ENCODE results near the gene KCND3. TPM values are rescaled to one million over a fixed set of nuclear protein-coding genes. Genes with fewer than 3 reads are reported as not detected.

The KCND3 gene
- total RNA-seq, 1 donor from 2014 or later = not detected

DNA sequence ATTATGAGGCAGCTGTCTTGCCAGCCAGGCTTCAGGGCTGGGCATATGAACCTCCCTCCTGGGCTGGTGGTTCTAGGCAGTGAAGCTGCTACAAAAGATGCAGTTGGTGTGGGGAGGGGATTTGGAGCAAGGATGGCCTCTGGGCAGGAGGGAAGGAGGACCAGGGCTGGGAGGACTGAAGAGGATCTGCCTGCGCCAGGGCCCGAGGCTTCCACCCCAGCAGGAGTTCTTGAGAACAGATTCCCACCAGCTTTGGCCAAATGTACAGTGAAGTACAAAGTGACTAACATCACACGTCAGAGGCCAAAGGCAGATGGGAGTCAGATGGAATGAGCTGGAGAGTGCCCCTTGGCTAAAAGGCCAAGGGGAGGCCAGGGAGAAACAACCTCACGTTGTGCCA, 171.4 kb downstream of the KCND3 start:
- TF ChIP-seq, protein P1, sequence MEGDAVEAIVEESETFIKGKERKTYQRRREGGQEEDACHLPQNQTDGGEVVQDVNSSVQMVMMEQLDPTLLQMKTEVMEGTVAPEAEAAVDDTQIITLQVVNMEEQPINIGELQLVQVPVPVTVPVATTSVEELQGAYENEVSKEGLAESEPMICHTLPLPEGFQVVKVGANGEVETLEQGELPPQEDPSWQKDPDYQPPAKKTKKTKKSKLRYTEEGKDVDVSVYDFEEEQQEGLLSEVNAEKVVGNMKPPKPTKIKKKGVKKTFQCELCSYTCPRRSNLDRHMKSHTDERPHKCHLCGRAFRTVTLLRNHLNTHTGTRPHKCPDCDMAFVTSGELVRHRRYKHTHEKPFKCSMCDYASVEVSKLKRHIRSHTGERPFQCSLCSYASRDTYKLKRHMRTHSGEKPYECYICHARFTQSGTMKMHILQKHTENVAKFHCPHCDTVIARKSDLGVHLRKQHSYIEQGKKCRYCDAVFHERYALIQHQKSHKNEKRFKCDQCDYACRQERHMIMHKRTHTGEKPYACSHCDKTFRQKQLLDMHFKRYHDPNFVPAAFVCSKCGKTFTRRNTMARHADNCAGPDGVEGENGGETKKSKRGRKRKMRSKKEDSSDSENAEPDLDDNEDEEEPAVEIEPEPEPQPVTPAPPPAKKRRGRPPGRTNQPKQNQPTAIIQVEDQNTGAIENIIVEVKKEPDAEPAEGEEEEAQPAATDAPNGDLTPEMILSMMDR (conservative IDR thresholded peaks at IDR 0.05; ENCODE audit: low read depth, low read length) = no peak
- no peak for DNase-seq (ENCODE audit: low read depth)
- H3K4me3 ChIP-seq (ENCODE audit: low read depth, low read length) = no peak overlapping the region

DNA sequence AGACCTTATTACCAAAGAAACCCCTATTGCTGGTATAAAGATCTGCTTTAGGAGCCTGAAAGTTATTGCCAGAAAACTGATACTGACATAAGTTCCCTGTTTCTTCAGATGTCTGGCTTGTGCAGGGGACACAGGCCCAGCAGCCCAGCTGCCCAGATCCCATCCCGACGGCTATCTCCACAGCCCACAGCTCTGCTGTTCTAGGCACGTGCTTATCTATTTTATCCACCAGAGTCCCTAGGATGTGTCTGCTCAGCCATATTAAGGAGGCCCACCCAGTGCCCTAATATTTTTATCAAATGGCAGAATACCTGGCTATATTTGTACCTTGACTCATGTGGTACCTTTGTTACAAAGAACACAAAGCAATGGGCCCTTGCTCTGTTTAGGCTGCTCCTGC, 174.8 kb downstream of the KCND3 start:
- DNase-seq (ENCODE audit: low read depth) = no peak
- H3K4me3 ChIP-seq (ENCODE audit: low read depth, low read length) = no peak overlapping the region
- TF ChIP-seq, protein P1 (conservative IDR thresholded peaks at IDR 0.05; ENCODE audit: low read depth, low read length) = no peak

DNA sequence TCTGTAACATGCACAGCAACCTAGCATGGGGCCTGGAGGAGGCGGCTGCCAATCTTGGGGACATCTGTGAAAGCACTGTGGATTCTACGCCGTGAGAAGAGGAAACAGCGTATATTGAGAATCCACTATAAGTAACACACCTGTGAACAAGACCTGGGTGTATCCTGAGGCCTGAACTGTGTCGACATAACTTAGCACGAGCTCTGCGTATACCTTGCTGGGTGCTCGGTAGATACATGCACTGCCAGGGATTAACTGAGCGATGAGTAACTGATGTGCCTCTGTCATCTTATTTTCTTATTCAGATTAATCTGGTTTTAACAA, 175.2 kb downstream of the KCND3 start:
- TF ChIP-seq, protein P1 (conservative IDR thresholded peaks at IDR 0.05; ENCODE audit: low read depth, low read length) = no peak
- no peak overlapping the region for H3K4me3 ChIP-seq (ENCODE audit: low read depth, low read length)
- DNase-seq (ENCODE audit: low read depth) = no peak

DNA sequence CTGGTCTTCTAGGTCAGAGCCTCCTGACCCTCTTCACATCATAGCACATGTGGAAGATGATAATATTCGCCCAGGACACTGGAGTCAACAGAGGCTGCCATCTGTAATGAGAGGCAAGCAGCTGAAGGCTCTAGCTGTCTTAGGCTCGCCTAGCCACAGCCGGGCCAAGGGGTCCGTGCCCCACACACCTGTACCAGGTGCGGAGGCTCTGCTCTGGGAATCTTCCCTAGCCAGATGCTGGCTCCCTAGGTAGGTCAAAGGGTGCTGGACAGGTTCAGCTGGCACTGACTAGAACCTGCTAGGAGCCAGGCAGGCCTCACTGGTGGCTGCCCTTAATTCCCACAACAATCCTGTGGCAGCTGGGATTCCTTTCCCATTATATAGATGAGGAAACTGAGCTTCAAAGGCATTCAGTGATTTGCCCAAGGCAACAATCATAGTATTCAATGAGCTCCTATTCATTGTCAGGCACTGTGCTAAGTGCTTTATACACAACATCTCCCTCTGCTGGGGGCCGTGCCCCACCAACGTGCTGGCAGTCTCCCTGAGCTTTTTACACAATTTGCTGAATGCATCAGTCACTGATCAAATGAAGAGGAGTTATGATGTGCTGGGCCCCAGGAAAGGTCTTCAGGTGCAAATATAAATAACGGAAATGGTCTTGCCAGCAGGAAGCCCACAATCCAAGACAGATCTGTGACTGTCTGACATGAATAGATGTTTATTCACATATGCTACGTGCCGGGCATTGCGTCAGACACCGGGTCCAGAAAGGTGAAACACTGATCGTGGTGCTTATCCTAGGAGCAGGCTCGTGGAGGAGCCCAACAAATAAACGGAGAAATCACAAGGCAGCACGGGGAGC, 175.8 kb downstream of the KCND3 start:
- no peak for DNase-seq (ENCODE audit: low read depth)
- no peak overlapping the region for H3K4me3 ChIP-seq (ENCODE audit: low read depth, low read length)
- TF ChIP-seq, protein P1 (conservative IDR thresholded peaks at IDR 0.05; ENCODE audit: low read depth, low read length) = peak; percentile 17

DNA sequence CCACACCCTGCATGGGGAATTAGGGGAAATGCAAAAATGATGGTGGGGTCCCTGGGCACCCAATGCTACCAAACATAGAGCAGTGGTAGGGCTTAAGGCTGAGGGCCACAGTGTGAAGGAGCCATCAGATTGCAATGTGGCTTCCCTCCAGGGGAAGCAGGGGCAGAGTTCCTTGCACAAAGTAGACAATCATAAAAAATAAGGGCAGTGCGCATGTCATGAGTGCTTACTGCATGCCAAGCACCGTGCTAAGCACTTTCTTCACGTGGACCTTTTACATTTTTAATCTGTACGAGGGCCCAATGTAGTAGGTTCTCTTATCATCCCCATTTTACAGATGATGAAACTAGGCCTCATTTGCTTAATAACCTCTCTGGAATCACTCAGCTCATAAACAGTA, 177.2 kb downstream of the KCND3 start:
- H3K4me3 ChIP-seq (ENCODE audit: low read depth, low read length) = no peak overlapping the region
- TF ChIP-seq, protein P1 (conservative IDR thresholded peaks at IDR 0.05; ENCODE audit: low read depth, low read length) = no peak
- no peak for DNase-seq (ENCODE audit: low read depth)

DNA sequence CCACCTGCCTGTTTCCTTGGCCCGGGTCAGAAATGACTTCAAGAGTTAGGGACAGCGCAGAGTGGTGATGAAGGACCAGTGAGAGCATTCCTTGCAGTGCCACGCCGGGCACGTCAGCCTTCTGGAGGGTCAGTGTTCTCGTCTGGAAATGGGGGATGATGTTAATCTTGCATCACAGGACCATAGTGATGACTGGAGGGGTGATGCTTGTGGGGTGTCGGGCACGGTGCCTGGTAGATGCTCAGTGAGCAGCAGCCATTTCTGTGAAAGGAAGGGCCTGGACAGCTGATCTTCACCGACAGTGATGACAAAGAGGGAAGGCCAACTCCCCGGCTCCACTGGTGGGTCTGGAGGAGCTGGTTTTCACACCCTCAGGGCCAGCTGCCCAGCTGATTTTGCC, 177.6 kb downstream of the KCND3 start:
- no peak overlapping the region for H3K4me3 ChIP-seq (ENCODE audit: low read depth, low read length)
- DNase-seq (ENCODE audit: low read depth) = no peak
- TF ChIP-seq, protein P1 (conservative IDR thresholded peaks at IDR 0.05; ENCODE audit: low read depth, low read length) = no peak

DNA sequence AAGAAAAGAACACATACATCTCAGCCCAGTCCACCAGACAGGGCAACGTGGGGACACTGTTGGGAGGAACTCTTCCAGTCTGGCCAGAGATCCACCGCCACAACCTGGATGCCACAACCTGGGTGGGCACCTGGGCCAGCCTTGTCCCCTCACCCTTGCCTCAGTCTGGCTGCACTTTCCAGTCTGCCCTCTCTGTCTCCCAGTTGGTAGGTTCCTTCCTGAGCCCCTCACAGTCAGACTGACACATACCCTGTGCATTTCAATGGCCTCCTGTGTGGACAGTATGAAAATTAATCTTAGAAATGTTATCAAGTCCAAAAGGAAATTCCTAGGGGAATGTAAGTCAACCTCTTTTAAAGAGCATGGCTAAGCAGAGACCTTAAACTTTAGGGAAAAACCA, 184.2 kb downstream of the KCND3 start:
- TF ChIP-seq, protein P1 (conservative IDR thresholded peaks at IDR 0.05; ENCODE audit: low read depth, low read length) = no peak
- H3K4me3 ChIP-seq (ENCODE audit: low read depth, low read length) = no peak overlapping the region
- no peak for DNase-seq (ENCODE audit: low read depth)
